T-cell (primary cell): ENCODE results near the gene SIRT5. TPM values are rescaled to one million over a fixed set of nuclear protein-coding genes. Genes with fewer than 3 reads are reported as not detected.
A peak's percentile ranks its signal among the peaks of the same experiment; 100 is the strongest.

Experiments used
- ATAC-seq, 4 experiments: fragments of 200-7000 bp in 3 of 4; fragments of 150-1000 bp in 1 of 4; cut with Tn5 transposase; replicated peaks in 1 of 4; 1 replicate in 3 of 4; 2 replicates in 1 of 4; pipeline ENCODE4 v1.10.0; 2021; ENCODE audit warnings: moderate library complexity in 3 of 4, mild to moderate bottlenecking in 2 of 4, moderate number of reproducible peaks in 1 of 4
- CTCF ChIA-PET, 2 donors: fragments of 300-600 bp; sonication (Branson Sonifier 250); formaldehyde crosslinking; loops; one replicate each; lab custom pipeline; 2022; ENCODE audit warnings: antibody characterized with exemption in 2 of 2; lab: Charles Lee
- POLR2A ChIA-PET, 2 donors: fragments of 300-600 bp; sonication (Branson Sonifier 250); formaldehyde crosslinking; loops; one replicate each; lab custom pipeline; 2022; ENCODE audit warnings: antibody characterized with exemption in 2 of 2; lab: Charles Lee
- DNase-seq, 35 experiments: peaks; one replicate each; pipeline versions ENCODE4 v3.0.0 to v3.0.0-alpha.2; 2013 to 2023
- H3K27ac ChIP-seq: one replicate; pipeline ENCODE4 v1.5.1; 2013; ENCODE audit warnings: low read length
- H3K27me3 ChIP-seq, 2 experiments: replicated peaks in 1 of 2; 1 replicate in 1 of 2; 2 replicates in 1 of 2; pipeline versions ENCODE4 v1.6.1 to v1.7.0; 2013; ENCODE audit warnings: low read length in 1 of 2, mixed read lengths in 1 of 2; ENCODE audit not compliant: control insufficient read depth in 2 of 2, insufficient read depth in 2 of 2; ENCODE audit errors: extremely low read depth in 1 of 2
- H3K36me3 ChIP-seq, 2 donors: 1 replicate in 1 of 2; 2 replicates in 1 of 2; pipeline versions ENCODE4 v1.6.1 to v1.7.0; 2013; ENCODE audit warnings: low read length in 1 of 2; ENCODE audit not compliant: control insufficient read depth in 2 of 2, insufficient read depth in 1 of 2; ENCODE audit errors: extremely low read depth in 1 of 2
- H3K4me1 ChIP-seq, 2 experiments: 1 replicate in 1 of 2; 2 replicates in 1 of 2; pipeline versions ENCODE4 v1.6.1 to v1.7.0; 2013; ENCODE audit warnings: low read length in 2 of 2, mixed read lengths in 1 of 2; ENCODE audit not compliant: insufficient read depth in 2 of 2, control insufficient read depth in 1 of 2; ENCODE audit errors: extremely low read depth in 1 of 2
- H3K4me3 ChIP-seq, 2 donors: 1 replicate in 1 of 2; 2 replicates in 1 of 2; pipeline versions ENCODE4 v1.5.1 to v1.7.0; 2013; ENCODE audit warnings: mild to moderate bottlenecking in 2 of 2, low read length in 1 of 2, moderate library complexity in 1 of 2; ENCODE audit not compliant: control insufficient read depth in 1 of 2; ENCODE audit errors: extremely low read depth in 1 of 2
- H3K9me3 ChIP-seq: 2 replicates; pipeline ENCODE4 v1.7.0; 2013
- H3K27ac Mint-ChIP-seq, 2 donors: one replicate each; pipeline ENCODE4 v1.8.0; 2020 to 2021; ENCODE audit warnings: mild to moderate bottlenecking in 2 of 2, mixed read lengths in 2 of 2
- H3K27me3 Mint-ChIP-seq, 2 donors: one replicate each; pipeline ENCODE4 v1.8.0; 2021 to 2022; ENCODE audit warnings: mixed read lengths in 2 of 2
- H3K36me3 Mint-ChIP-seq: one replicate; pipeline ENCODE4 v1.8.0; 2021; ENCODE audit warnings: mixed read lengths
- H3K4me1 Mint-ChIP-seq, 3 donors: one replicate each; pipeline ENCODE4 v1.8.0; 2020 to 2022; ENCODE audit warnings: mixed read lengths in 3 of 3, mild to moderate bottlenecking in 1 of 3
- H3K4me3 Mint-ChIP-seq, 3 donors: one replicate each; pipeline ENCODE4 v1.8.0; 2020 to 2022; ENCODE audit warnings: mild to moderate bottlenecking in 3 of 3, mixed read lengths in 3 of 3, moderate library complexity in 3 of 3
- H3K9me3 Mint-ChIP-seq, 3 donors: one replicate each; pipeline ENCODE4 v1.8.0; 2020 to 2022; ENCODE audit warnings: mixed read lengths in 3 of 3
- WGBS: methylation state at CpG from one replicate; pipeline ENCODE4 v1.1.5; 2013; ENCODE audit warnings: missing lambda C conversion rate; ENCODE audit not compliant: insufficient coverage; 5-methylcytosine and 5-hydroxymethylcytosine counted together
- total RNA-seq, 35 experiments: library from RNA in 6 of 35; stranded (reverse) in 6 of 35; fragments of 120-200 nt in 1 of 35; gene quantifications; one replicate each; pipeline versions ENCODE4 v1.2.1 to v1.2.4 and lab custom pipeline; 2013 to 2026

Gene SIRT5
- total RNA-seq, 5 donors from 2014 or later (not counting 1 experiment from before 2014, with no cell fraction given) = 11.7 to 21.5 (median 16.8) TPM

DNA sequence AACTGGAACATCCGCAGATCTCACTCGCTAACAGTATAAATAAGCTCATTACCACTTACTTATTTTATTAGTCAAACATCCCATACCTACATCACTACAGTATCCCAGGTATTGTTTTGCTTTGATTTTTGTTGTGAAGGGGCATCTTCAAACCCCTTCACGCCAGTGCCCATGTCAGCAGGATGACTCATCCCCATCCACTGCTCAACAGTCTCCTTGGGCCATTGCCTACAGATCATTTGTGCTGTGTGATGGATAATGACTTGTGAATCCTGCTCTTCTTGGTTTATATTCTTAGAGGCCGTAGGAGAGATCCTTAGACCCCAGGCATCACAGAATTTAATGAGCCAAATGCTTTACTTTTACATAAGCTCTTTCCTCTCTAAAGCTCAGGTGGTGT is 8.5 kb upstream of the SIRT5 start:
- H3K27me3 ChIP-seq = peaks cover 0 to 10% of the 10 kb centered on the region in 2 experiments
- DNase-seq (no peak), ATAC-seq (no peak)
- 80% methylated on average over 1 of the region's 4 CpGs for WGBS
- Mint-ChIP-seq H3K9me3 (no peaks in the 10 kb centered on the region), H3K36me3 (no peaks in the 10 kb centered on the region), H3K4me3 (no peak overlapping the region), H3K4me1 (no peaks in the 10 kb centered on the region), H3K27me3 (peaks cover 0 to 5% of the 10 kb centered on the region in 2 donors), H3K27ac (no peak overlapping the region)
- no peaks in the 10 kb centered on the region for H3K4me1 ChIP-seq
- no peaks in the 10 kb centered on the region for H3K9me3 ChIP-seq
- ChIA-PET CTCF (interaction anchor here in 1 of 2 donors (0.6 kb wide), 1 partner anchor 20 kb away, joined by 4 read pairs; no protein-coding TSS in a partner anchor), POLR2A (interaction anchor here in 1 of 2 donors (0.7 kb wide), 1 partner anchor 96 kb away, joined by 3 read pairs; no protein-coding TSS in a partner anchor)
- no peaks in the 10 kb centered on the region for H3K36me3 ChIP-seq
- H3K27ac ChIP-seq = no peak overlapping the region
- no peak overlapping the region for H3K4me3 ChIP-seq

DNA sequence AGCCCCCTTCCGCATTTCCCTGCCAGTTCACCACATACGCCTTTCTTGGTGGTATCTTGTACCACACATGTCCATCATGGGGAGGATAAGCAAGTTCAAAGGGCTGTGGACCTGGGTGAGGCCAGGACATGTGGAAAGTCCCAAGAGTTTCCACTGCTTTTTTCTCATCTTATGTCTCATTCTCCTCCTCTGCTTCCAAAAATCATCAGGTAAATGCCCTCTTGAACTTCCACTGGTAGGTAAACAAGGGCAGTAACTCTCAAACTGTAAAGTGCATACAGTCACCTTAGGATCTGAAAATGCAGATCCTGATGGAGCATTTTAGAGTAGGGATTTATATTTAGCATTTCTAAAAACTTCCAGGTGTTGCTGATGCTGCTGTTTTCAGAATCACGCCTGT is 7.9 kb upstream of the SIRT5 start:
- H3K4me3 ChIP-seq = no peak overlapping the region
- Mint-ChIP-seq H3K9me3 (no peaks in the 10 kb centered on the region), H3K36me3 (no peaks in the 10 kb centered on the region), H3K27ac (no peak overlapping the region), H3K27me3 (peaks cover 0 to 5% of the 10 kb centered on the region in 2 donors), H3K4me1 (no peaks in the 10 kb centered on the region), H3K4me3 (no peak overlapping the region)
- no peak overlapping the region for H3K27ac ChIP-seq
- ATAC-seq (no peak), DNase-seq (no peak)
- ChIA-PET CTCF (no interaction called here), POLR2A (no interaction called here)
- no peaks in the 10 kb centered on the region for H3K9me3 ChIP-seq
- H3K27me3 ChIP-seq = peaks cover 0 to 6% of the 10 kb centered on the region in 2 experiments
- H3K4me1 ChIP-seq = no peaks in the 10 kb centered on the region
- WGBS = 100% methylated on average over 2 of the region's 3 CpGs
- H3K36me3 ChIP-seq = no peaks in the 10 kb centered on the region

DNA sequence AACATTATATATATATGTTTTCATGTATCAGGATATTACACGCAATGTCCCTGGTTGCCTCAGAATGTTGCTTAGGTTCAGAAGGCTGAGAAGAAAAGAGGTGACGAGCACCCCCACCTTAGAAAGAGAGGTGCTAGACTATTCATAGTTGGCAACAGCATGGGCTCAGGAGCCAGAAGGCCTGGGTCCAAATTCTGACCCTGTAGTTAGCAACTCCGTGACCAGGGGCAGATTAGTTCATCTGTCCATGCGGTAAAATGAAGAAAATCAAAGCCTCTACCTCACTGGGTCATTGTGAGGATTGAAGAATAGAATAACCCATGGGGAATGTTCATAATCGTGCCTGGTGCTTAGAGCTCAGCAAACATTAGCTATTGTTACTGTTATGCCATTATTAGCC is 5.4 kb upstream of the SIRT5 start:
- no CpG with 5 or more reads among the region's 5 CpGs for WGBS
- no peaks in the 10 kb centered on the region for H3K9me3 Mint-ChIP-seq
- Histone ChIP-seq H3K36me3 (no peaks in the 10 kb centered on the region), H3K27ac (no peak overlapping the region), H3K4me1 (peaks cover 3 to 8% of the 10 kb centered on the region in 2 experiments), H3K9me3 (no peaks in the 10 kb centered on the region), H3K4me3 (no peak overlapping the region), H3K27me3 (peaks cover 0 to 6% of the 10 kb centered on the region in 2 experiments)
- no peak overlapping the region for H3K27ac Mint-ChIP-seq
- H3K4me1 Mint-ChIP-seq = peaks cover 0 to 7% (median 4%) of the 10 kb centered on the region in 3 donors
- ATAC-seq (no peak), DNase-seq (no peak)
- POLR2A ChIA-PET = no interaction called here
- no peak overlapping the region for H3K4me3 Mint-ChIP-seq
- no peaks in the 10 kb centered on the region for H3K36me3 Mint-ChIP-seq
- CTCF ChIA-PET = no interaction called here
- peaks cover 0 to 5% of the 10 kb centered on the region in 2 donors for H3K27me3 Mint-ChIP-seq

DNA sequence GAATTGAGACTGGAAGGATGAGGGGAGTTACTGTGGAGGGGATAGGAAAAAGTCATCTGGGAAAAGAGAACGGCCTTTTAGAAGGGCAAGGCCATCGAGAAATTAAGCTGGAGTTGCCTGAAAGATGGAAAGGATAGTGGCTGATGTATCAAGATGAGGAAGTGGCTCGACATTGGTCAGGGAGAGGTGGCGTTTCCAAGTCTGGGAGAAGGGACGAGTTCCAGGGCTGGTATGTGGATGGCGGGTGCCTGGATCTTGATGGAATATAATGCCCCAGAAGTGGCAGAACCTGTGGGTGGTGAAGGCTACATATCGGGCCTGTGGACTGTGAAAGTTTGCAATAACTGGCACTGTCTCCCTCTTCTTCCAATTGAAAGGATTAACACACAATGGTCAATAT is 2.2 kb upstream of the SIRT5 start:
- Histone ChIP-seq H3K27me3 (no peaks in the 10 kb centered on the region), H3K27ac (no peak overlapping the region), H3K36me3 (no peaks in the 10 kb centered on the region), H3K9me3 (no peaks in the 10 kb centered on the region), H3K4me3 (no peak overlapping the region), H3K4me1 (peaks cover 4 to 18% of the 10 kb centered on the region in 2 experiments)
- Mint-ChIP-seq H3K4me1 (peaks cover 22 to 29% (median 25%) of the 10 kb centered on the region in 3 donors), H3K36me3 (no peaks in the 10 kb centered on the region), H3K9me3 (no peaks in the 10 kb centered on the region), H3K4me3 (peak overlapping the region in 1 of 3 donors; percentile 14), H3K27me3 (no peaks in the 10 kb centered on the region), H3K27ac (peak overlapping the region in 1 of 2 donors; percentile 41)
- no peak for DNase-seq
- CTCF ChIA-PET = interaction anchor here (0.7 to 1.5 kb wide), 5 partner anchors 10 to 244 kb away, joined by 3 to 7 read pairs (median 3); partner anchors contain the start of genes NOL7 (in 1 of the 2) and TBC1D7 (in 1 of the 2)
- 98% methylated on average over 4 of the region's 7 CpGs for WGBS
- no peak for ATAC-seq
- POLR2A ChIA-PET = interaction anchor here in 1 of 2 donors (0.6 kb wide), 1 partner anchor 128 kb away, joined by 4 read pairs; no protein-coding TSS in a partner anchor

DNA sequence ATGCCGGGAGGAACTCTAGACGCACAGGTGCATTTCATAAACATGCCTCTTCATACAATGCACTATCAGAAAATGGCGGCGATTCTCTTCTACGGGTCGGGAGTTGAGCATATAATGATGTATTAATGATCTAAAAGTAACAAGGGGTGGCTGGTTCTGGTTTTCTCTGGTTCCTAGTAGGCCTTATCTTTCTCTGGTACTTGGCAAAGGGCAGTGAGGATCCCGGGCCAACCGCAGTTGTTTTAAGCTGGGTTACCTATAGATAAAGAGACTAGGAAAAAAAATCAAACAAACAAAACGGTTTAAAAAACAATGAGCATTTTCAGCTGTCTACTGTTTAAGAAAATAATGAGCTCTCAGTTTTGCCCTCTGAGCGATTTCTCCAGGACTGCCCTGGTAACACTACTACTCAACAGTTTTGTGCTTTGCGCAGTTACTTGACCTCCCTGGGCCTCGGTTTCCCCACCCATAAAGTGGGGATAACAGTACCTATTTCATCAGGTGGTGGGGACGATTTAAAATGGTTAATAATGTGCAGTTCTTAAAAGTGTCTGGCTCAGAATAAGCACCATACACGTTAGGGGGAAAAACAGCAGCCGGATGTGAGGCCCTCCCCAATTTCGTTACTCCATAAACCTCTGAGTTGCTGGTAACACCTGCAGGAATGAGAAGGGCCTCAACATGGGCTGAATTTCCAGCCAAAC is 1.3 kb upstream of the SIRT5 start:
- Histone ChIP-seq H3K4me1 (peaks cover 4 to 18% of the 10 kb centered on the region in 2 experiments), H3K27ac (peak overlapping the region; percentile 51), H3K4me3 (no peak overlapping the region), H3K36me3 (no peaks in the 10 kb centered on the region), H3K9me3 (no peaks in the 10 kb centered on the region), H3K27me3 (no peaks in the 10 kb centered on the region)
- peak overlapping the region; percentile 69 to 93 (median 76) for H3K4me3 Mint-ChIP-seq
- H3K27me3 Mint-ChIP-seq = no peaks in the 10 kb centered on the region
- WGBS = no CpG with 5 or more reads among the region's 16 CpGs
- H3K4me1 Mint-ChIP-seq = peaks cover 22 to 30% (median 29%) of the 10 kb centered on the region in 3 donors
- ATAC-seq (no peak), DNase-seq (no peak)
- CTCF ChIA-PET = interaction anchor here in 1 of 2 donors (1.1 to 2.3 kb wide), 4 partner anchors 11 to 245 kb away, joined by 3 to 13 read pairs (median 6); partner anchors contain the start of genes NOL7 and TBC1D7
- H3K27ac Mint-ChIP-seq = peak overlapping the region; percentile 72 to 76
- POLR2A ChIA-PET = interaction anchor here (0.7 to 1.1 kb wide), 2 partner anchors 42 to 202 kb away, joined by 3 to 4 read pairs; partner anchors contain the start of gene NOL7 (in 1 of the 2)
- peaks cover 5% of the 10 kb centered on the region for H3K36me3 Mint-ChIP-seq
- no peaks in the 10 kb centered on the region for H3K9me3 Mint-ChIP-seq

DNA sequence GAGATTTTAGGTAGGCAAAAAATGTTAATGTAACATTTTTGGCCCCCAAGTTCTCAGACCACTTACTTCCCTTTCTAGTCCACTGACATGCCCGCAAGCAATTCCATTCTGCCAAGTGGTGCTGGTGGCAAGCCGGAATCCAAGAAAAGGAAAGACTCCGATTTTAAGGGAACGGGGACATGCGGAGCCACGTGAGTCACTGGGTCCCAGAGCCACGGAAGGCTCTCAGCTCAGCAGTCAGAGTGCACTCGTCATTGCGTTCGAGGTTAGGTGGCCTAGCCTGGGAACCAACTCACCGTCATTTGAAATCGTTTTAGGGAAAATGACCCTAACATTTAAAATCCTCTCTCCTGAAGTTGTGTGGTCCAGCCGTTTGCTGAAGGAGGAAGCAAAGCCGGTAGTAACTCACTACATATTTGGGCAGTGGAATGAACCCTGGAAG is 711 bp upstream of the SIRT5 start:
- peak overlapping the region; percentile 69 to 93 (median 76) for H3K4me3 Mint-ChIP-seq
- H3K36me3 Mint-ChIP-seq = peaks cover 7% of the 10 kb centered on the region
- peak overlapping the region; percentile 72 to 76 for H3K27ac Mint-ChIP-seq
- no peaks in the 10 kb centered on the region for H3K9me3 Mint-ChIP-seq
- no peaks in the 10 kb centered on the region for H3K27me3 Mint-ChIP-seq
- Histone ChIP-seq H3K27ac (peak overlapping the region; percentile 51), H3K9me3 (no peaks in the 10 kb centered on the region), H3K36me3 (no peaks in the 10 kb centered on the region), H3K4me3 (peak overlapping the region; percentile 15 to 23), H3K4me1 (peaks cover 4 to 18% of the 10 kb centered on the region in 2 experiments), H3K27me3 (no peaks in the 10 kb centered on the region)
- no peak for ATAC-seq
- ChIA-PET POLR2A (interaction anchor here (0.7 to 1.1 kb wide), 2 partner anchors 42 to 202 kb away, joined by 3 to 4 read pairs; partner anchors contain the start of gene NOL7 (in 1 of the 2)), CTCF (interaction anchor here (0.7 to 2.7 kb wide), 8 partner anchors 41 to 246 kb away, joined by 3 to 40 read pairs (median 8); partner anchors contain the start of genes NOL7 (in 1 of the 2), RANBP9 (in 1 of the 2) and TBC1D7 (in 1 of the 2))
- 47% methylated on average over 4 of the region's 14 CpGs for WGBS
- peak in 4 of 35 experiments; percentile 2 to 10 (median 4) for DNase-seq
- H3K4me1 Mint-ChIP-seq = peaks cover 22 to 31% (median 29%) of the 10 kb centered on the region in 3 donors
